Effector CD4-positive, alpha-beta T cell (primary cell): ENCODE data around the gene NEB.
"Not testable (repeated sequence)": the region's sequence is repeated elsewhere in the genome, so short reads cannot be mapped to it uniquely, and the experiment has no call there.

ENCODE experiments used
- DNase-seq: peaks from one replicate; pipeline ENCODE4 v3.0.0-alpha.2; 2020

Gene NEB

GRCh38 chr2:151698134-151698533 is 36.1 kb downstream of the NEB start:
- DNase-seq = not testable (repeated sequence)

GRCh38 chr2:151695778-151696177 is 38.5 kb downstream of the NEB start:
- DNase-seq = no peak

GRCh38 chr2:151691631-151692030 is 42.6 kb downstream of the NEB start:
- DNase-seq = no peak

- no peak for DNase-seq
These were observed 45.6 kb downstream of the NEB start for GRCh38 chr2:151688719-151689118.

- DNase-seq = no peak
These were observed 51.7 kb downstream of the NEB start for GRCh38 chr2:151682459-151683003.

GRCh38 chr2:151681051-151681450 is 53.2 kb downstream of the NEB start:
- DNase-seq = no peak

GRCh38 chr2:151679994-151680393 is 54.3 kb downstream of the NEB start:
- DNase-seq = no peak

GRCh38 chr2:151678849-151679248 is 55.4 kb downstream of the NEB start:
- no peak for DNase-seq

- DNase-seq = no peak
These were observed 61.3 kb downstream of the NEB start for GRCh38 chr2:151673016-151673415.

GRCh38 chr2:151672277-151672676 is 62.0 kb downstream of the NEB start:
- DNase-seq = no peak

GRCh38 chr2:151670846-151671597 is 63.3 kb downstream of the NEB start:
- DNase-seq = no peak

GRCh38 chr2:151670346-151670745 is 63.9 kb downstream of the NEB start:
- no peak for DNase-seq

- DNase-seq = no peak
These were observed 64.6 kb downstream of the NEB start for GRCh38 chr2:151669585-151670081.

- no peak for DNase-seq
These were observed 65.5 kb downstream of the NEB start for GRCh38 chr2:151668737-151669136.

GRCh38 chr2:151665959-151666358 is 68.3 kb downstream of the NEB start:
- no peak for DNase-seq

GRCh38 chr2:151664520-151664919 is 69.8 kb downstream of the NEB start:
- DNase-seq = no peak

GRCh38 chr2:151661625-151662024 is 72.7 kb downstream of the NEB start:
- no peak for DNase-seq

- no peak for DNase-seq
These were observed 76.2 kb downstream of the NEB start for GRCh38 chr2:151658081-151658480.

- no peak for DNase-seq
These were observed 76.6 kb downstream of the NEB start for GRCh38 chr2:151657667-151658076.

GRCh38 chr2:151655663-151656398 is 78.4 kb downstream of the NEB start:
- no peak for DNase-seq

- no peak for DNase-seq
These were observed 79.4 kb downstream of the NEB start for GRCh38 chr2:151654891-151655290.

GRCh38 chr2:151654085-151654484 is 80.2 kb downstream of the NEB start:
- DNase-seq = no peak

GRCh38 chr2:151651274-151651673 is 83.0 kb downstream of the NEB start:
- DNase-seq = no peak

GRCh38 chr2:151650456-151650855 is 83.8 kb downstream of the NEB start:
- DNase-seq = no peak
